ENCODE data around the gene CYCS.
A peak's percentile ranks its signal among the peaks of the same experiment; 100 is the strongest.
"Not testable (repeated sequence)": the region's sequence is repeated elsewhere in the genome, so short reads cannot be mapped to it uniquely, and the experiment has no call there.

CYCS gene

GRCh38 chr7:25118048-25118753 lies 6.9 kb downstream of the CYCS start:
- no peak for DNase-seq (ENCODE audit: low spot score)

DNA sequence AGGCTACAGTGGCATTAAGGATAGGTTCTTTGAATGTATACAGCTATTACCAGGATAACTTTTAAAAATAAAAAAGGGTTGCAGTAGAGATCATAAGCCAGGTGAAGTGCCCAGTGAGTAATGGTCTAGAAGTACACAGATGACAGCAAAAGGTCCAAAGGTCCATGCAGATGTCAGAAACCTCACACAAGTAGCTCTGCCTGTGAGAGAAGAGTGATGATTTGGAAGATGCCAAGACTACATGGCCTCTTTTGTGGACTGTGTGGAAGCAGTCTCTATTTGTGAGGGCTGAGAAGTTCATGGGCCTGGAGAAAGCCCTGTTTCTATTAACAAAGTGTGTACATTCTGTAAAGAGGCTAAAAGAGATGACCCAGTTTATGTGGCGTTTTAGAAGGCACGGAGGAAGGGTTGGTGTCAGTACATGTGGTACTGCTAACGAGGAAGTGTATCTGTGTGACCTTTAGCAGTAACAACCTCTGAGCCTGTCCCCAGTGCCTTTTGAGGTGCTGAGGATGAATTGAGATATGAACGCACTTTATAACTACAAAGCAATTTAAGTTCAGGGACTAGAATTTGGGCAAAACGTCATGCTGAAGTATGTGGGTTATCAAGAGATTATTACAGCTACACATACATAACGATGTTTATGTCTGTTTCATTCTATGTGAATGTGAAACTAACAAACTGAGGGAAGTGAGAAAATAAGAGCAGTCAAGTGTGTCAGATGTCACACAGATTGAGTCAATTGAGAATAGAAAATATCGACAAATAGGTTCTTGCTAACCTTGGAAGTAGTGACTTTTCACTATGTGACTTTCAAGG lies 7.6 kb downstream of the CYCS start:
- DNase-seq (ENCODE audit: low spot score) = no peak

- DNase-seq (ENCODE audit: low spot score) = no peak
Measured at GRCh38 chr7:25116621-25117020, 8.4 kb downstream of the CYCS start.

GRCh38 chr7:25110514-25110913 lies 14.5 kb downstream of the CYCS start:
- not testable (repeated sequence) for DNase-seq (ENCODE audit: low spot score)

GRCh38 chr7:25109276-25109675 lies 15.8 kb downstream of the CYCS start:
- no peak for DNase-seq (ENCODE audit: low spot score)

- DNase-seq (ENCODE audit: low spot score) = no peak
Measured at GRCh38 chr7:25105911-25106310, 19.1 kb downstream of the CYCS start.

DNA sequence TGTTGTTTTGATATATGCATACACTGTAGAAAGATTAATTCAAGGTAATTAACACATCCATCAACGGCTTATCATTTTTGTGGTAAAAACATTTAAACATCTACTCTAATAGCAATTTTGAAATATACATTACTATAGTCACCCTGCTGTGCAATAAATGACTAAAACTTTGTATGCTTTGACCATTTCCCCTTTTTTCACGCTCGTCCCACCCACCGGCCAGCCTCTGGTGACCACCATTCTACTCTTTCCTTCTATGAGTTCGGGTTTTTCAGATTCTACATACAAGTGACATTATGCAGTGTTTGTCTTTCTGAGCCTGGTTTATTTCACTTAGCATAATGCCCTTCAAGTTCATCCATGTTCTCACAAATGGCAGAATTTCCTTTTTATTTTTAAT lies 21.3 kb downstream of the CYCS start:
- no peak for DNase-seq (ENCODE audit: low spot score)

DNA sequence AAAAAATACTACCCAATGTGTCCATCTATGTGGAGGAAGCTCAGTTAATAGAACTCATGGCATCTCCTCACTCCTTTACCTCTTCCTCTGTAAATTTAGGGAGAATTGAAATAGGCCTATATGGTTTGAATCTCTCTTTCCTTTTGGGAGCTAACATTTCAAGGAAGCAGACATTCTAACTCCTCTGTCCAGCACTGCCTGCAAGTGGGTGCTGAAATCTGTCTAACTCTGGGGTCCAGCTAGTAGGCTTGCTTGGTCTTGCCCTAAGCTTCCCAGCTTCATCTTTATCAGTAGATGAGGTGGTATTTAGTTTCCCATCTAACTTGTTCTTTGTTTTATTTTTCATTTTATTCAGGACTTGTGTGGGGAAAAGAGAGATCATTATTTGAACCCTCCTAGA lies 23.2 kb downstream of the CYCS start:
- DNase-seq (ENCODE audit: low spot score) = no peak

DNA sequence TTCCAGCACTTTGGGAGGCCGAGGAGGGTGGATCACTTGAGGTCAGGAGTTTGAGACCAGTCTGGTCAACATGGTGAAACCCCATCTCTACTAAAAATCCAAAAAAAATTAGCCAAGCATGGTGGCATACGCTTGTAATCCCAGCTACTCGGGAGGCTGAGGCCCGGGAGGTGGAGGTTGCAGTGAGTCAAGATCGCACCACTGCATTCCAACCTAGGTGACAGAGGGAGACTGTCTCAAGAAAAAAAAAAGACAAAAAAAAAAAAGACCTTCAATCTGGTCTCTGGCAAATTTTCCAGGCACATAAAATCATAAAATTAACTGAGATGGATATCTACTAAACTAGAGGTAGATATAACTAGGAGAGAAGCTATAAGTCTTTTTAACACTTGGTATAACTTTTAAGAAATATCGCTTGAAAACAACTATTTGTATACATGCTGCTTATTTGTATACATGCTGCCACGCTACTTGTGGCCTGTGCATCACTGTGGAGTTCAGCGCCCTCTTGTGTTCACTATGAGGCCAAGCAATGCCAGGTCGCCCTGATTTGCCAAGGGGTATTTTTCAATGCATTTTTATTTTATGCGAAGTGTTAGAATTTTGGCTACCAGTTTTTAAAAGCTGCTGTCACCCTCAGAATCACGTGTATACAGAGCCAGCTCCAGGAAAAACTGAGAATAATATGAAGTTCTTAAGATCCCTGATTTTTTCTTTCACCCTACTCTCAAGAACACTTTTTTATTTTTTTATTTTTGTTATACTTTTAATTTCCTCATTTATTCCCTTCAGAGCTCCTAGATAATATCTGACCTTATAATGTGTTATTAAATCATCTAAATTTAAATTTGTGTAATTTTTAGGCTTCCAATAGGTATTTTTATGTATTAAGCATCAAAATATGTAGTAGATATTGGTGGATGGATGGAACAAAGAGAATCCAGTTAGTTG lies 26.7 kb downstream of the CYCS start:
- peak; percentile 83 for DNase-seq (ENCODE audit: low spot score)

DNA sequence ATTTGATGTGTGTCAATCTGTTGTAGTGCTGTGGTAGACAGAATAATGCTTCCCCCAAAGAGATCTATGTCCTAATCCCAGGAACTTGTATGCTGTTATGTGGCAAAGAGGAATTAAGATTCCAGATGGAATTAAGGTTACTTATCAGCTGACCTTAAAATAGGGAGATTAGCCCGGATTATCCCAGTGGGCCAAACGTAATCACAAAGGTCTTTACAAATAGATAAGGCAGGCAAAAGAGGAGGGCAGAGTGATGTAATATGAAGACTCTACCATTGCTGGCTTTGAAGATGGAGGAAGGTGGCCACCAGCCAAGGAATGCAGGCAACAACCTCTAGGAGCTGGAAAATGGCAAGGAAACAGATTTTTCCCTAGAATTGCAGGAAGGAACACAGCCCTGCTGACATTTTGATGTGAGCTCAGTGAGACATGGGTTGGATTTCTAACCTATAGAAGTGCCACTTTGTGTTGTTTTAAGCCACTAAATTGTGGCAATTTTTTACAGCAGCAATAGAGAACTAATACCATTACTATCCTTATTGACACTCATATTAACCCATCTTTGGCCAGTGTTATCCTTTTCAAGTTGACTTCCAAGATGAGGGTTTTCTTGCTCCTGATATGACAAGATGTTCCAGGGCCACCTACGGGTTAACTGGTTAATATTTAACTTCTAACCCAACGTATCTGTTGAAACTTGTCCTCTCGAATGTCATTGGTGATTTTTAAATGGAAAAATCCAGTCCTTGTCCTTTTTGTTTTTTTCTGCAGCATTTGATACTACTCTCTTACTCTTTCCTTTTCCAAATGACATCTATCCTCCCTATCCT lies 29.3 kb downstream of the CYCS start:
- no peak for DNase-seq (ENCODE audit: low spot score)

GRCh38 chr7:25093268-25093826 lies 31.7 kb downstream of the CYCS start:
- peak; percentile 89 for DNase-seq (ENCODE audit: low spot score)

GRCh38 chr7:25091779-25092178 lies 33.3 kb downstream of the CYCS start:
- DNase-seq (ENCODE audit: low spot score) = no peak

DNA sequence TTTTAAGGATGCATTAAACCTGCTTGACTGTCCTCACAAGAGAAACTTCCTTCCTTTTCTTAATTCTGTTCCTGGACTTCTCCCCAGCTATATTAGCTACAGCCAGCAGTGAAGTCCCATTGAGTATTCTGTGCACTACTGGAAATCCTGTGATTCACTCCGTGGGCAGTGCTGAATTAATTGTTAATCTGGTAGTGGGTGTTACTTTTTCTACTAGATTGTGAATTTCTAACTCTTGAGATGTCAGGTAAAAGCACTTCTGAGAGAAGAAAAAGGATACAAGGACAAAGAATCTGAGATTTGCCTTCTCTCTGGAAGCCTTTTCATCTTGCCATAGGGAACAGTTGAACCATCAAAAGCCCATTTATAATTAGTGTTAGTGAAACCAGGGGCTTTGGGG lies 33.9 kb downstream of the CYCS start:
- no peak for DNase-seq (ENCODE audit: low spot score)

DNA sequence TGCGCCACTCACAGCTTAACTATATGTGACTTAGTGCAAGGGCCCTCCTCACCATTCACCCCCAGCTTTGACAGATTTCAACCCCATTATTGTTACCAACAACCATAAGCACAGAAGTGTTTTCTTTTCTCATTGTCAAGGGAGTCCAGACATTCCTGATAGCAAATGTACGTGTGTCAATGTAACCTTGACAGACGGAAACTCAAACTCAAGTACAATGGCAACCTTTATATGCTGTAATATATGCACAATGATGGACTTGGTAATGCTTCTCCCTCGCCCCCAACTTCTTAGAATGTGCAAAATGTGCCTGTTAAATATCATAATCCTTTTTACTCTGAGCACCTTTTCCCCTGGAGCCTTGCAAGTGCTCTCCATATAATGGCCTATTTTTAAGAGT lies 34.7 kb downstream of the CYCS start:
- DNase-seq (ENCODE audit: low spot score) = no peak

- no peak for DNase-seq (ENCODE audit: low spot score)
Measured at GRCh38 chr7:25087855-25088254, 37.2 kb downstream of the CYCS start.

DNA sequence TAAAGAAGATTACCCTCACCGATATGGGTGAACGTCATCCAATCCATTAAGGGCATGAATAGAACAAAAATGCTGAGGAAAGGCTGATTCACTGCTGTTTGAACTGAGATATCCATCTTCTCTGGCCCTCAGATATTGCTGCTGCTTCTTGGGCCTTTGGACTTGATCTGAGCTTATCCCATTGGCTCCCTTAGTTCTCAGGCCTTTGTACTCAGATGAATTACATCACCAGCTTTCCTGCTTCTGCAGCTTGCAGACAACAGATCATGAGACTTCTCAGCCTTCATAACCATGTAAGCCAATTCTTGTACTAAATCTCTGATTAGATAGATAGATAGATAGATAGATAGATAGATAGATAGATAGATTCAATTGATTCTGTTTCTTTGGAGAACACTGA lies 40.2 kb downstream of the CYCS start:
- no peak for DNase-seq (ENCODE audit: low spot score)

DNA sequence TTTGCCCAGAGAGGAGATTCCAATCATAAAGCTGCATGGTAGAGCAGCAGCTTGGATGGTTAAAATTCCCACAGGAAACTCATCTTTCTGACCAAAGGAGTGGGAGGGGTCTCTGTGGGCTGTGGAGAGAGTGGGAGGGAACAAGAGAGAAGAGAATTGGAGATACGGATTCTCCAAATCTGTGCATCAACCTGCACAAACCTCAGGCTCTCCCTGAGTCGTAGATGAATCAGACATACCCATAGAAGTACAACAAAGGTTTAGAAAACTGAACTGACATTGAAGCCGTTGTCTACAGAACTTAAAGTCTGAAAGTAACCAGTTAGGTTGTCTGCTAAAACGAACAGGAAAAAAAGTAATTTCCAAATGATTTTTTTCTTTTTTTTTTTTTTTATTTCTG lies 41.9 kb downstream of the CYCS start:
- no peak for DNase-seq (ENCODE audit: low spot score)

- not testable (repeated sequence) for DNase-seq (ENCODE audit: low spot score)
Measured at GRCh38 chr7:25082041-25082440, 43.0 kb downstream of the CYCS start.

DNA sequence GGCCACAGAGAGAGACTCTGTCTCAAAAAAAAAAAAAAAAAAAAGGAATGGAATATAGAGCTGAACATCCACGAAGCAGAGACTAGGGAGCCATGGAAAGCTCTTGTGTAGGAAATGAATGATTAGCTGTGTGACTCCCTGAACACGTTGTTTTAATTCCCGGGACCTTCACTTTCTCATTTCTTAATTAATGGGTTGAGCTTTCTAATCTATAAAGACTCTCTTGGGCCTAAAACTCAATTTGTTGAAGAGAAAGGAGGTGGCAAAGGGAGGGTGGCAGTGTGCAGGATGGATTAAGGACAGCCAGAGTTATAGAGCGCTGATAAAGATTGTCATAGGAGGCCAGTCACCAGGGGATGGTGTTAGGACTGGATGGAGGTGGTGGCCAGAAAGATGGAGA lies 48.0 kb downstream of the CYCS start:
- DNase-seq (ENCODE audit: low spot score) = no peak

DNA sequence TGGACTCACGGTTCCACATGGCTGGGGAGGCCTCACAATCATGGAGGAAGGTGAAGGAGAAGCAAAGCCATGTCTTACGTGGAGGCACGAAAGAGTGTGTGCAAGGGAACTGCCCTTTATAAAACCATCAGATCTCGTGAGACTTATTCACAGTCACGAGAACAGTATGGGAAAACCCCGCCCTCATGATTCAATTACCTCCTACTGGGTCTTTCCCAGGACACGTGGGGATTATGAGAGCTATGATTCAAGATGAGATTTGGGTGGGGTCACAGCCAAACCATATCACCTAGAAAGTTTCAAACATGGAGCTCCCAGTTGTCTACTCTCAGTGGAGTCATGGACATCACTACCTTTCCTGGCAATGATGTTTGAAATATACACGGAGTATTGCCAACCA lies 49.6 kb downstream of the CYCS start:
- no peak for DNase-seq (ENCODE audit: low spot score)

GRCh38 chr7:25073451-25073850 lies 51.6 kb downstream of the CYCS start:
- DNase-seq (ENCODE audit: low spot score) = peak; percentile 72

Measured in GM03348 (cell line).